Measurements from ENCODE around the gene CCDC106.

The CCDC106 gene

GRCh38 chr19:55647732-55648584, at the start of gene CCDC106:
TSS of gene CCDC106 (plus strand) at chr19:55648212. CDS start at chr19:55649047, 835 bp downstream.
- peak; percentile 52 for DNase-seq

GRCh38 chr19:55598719-55599467, 49.1 kb upstream of the CCDC106 start:
- DNase-seq, result peak; percentile 88

- DNase-seq, result peak; percentile 95
These were observed 48.6 kb upstream of the CCDC106 start, which contains the start of gene FIZ1 for GRCh38 chr19:55599468-55599841. TSS of gene FIZ1 (minus strand) at chr19:55599517. CDS start at chr19:55597865, 1,652 bp downstream.

GRCh38 chr19:55599842-55600661, 48.0 kb upstream of the CCDC106 start, which contains the start of gene ZNF524:
TSS of gene ZNF524 (plus strand) at chr19:55600288. CDS start at chr19:55602113, 1,825 bp downstream.
- peak; percentile 81 for DNase-seq

GRCh38 chr19:55600662-55601028, 47.4 kb upstream of the CCDC106 start:
- DNase-seq, result no peak

- no peak for DNase-seq
These were observed 46.9 kb upstream of the CCDC106 start for GRCh38 chr19:55601084-55601483.

- DNase-seq, result no peak
These were observed 45.7 kb upstream of the CCDC106 start for GRCh38 chr19:55602104-55603001.

GRCh38 chr19:55603115-55603514, 44.9 kb upstream of the CCDC106 start:
- DNase-seq, result no peak

GRCh38 chr19:55603581-55604292, 44.3 kb upstream of the CCDC106 start:
- no peak for DNase-seq

- peak; percentile 99 for DNase-seq
These were observed 42.8 kb upstream of the CCDC106 start for GRCh38 chr19:55605207-55605636.

- DNase-seq, result peak; percentile 62
These were observed 42.2 kb upstream of the CCDC106 start, which contains the start of gene ZNF865 for GRCh38 chr19:55605637-55606470. TSS of gene ZNF865 (plus strand) at chr19:55605647. CDS start at chr19:55613619, 7,972 bp downstream.

GRCh38 chr19:55606471-55606787, 41.6 kb upstream of the CCDC106 start:
- DNase-seq, result no peak

GRCh38 chr19:55606817-55607216, 41.2 kb upstream of the CCDC106 start:
- DNase-seq, result no peak

- no peak for DNase-seq
These were observed 38.7 kb upstream of the CCDC106 start for GRCh38 chr19:55609326-55609725.

GRCh38 chr19:55611300-55611982, 36.6 kb upstream of the CCDC106 start:
- no peak for DNase-seq

- DNase-seq, result no peak
These were observed 35.9 kb upstream of the CCDC106 start for GRCh38 chr19:55611983-55612645.

- no peak for DNase-seq
These were observed 34.6 kb upstream of the CCDC106 start for GRCh38 chr19:55613396-55613795.

GRCh38 chr19:55613930-55614710, 33.9 kb upstream of the CCDC106 start:
- DNase-seq, result no peak
